ENCODE data around the gene REPS1.

The REPS1 gene

DNA sequence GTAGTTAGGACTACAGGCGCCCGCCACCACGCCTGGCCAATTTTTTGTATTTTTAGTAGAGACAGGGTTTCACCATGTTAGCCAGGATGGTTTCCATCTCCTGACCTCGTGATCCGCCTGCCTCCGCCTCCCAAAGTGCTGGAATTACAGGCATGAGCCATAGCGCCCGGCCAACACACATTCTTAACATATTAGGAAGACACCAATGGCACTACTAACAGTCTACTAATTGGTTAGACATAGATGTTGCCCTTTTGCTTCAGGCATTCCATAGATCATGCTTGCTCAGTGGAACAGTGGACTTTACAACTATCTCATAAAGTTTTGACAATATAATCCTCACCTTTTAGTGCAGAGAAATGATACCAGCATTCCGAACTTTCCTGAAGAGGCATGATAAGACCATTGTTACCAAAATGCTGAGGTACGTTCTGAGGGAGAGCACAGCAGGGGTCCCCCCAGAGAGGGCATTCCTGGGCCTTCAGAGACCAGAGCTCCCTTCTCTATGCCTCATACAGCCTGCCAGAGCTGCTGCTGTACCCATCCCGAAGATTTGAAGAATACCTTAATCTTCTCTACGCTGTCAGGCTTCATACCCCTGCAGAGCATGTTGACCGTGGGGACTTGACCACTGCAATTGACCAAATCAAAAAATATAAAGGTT is 102.8 kb downstream of the REPS1 start:
- TF ChIP-seq, protein P1, sequence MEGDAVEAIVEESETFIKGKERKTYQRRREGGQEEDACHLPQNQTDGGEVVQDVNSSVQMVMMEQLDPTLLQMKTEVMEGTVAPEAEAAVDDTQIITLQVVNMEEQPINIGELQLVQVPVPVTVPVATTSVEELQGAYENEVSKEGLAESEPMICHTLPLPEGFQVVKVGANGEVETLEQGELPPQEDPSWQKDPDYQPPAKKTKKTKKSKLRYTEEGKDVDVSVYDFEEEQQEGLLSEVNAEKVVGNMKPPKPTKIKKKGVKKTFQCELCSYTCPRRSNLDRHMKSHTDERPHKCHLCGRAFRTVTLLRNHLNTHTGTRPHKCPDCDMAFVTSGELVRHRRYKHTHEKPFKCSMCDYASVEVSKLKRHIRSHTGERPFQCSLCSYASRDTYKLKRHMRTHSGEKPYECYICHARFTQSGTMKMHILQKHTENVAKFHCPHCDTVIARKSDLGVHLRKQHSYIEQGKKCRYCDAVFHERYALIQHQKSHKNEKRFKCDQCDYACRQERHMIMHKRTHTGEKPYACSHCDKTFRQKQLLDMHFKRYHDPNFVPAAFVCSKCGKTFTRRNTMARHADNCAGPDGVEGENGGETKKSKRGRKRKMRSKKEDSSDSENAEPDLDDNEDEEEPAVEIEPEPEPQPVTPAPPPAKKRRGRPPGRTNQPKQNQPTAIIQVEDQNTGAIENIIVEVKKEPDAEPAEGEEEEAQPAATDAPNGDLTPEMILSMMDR (IDR thresholded peaks at IDR 0.05): no peak
- Histone ChIP-seq H3K9me3 (no peaks in the 10 kb centered on the region), H3K27me3 (no peaks in the 10 kb centered on the region), H3K36me3 (no peaks in the 10 kb centered on the region), H3K27ac (no peak overlapping the region), H3K4me1 (ENCODE audit: control insufficient read depth in 1 of 2, insufficient read depth in 1 of 2, low read depth in 1 of 2, low read length in 1 of 2) (no peaks in the 10 kb centered on the region), H3K4me3 (ENCODE audit: low read depth in 1 of 2, low read length in 1 of 2) (no peak overlapping the region)

DNA sequence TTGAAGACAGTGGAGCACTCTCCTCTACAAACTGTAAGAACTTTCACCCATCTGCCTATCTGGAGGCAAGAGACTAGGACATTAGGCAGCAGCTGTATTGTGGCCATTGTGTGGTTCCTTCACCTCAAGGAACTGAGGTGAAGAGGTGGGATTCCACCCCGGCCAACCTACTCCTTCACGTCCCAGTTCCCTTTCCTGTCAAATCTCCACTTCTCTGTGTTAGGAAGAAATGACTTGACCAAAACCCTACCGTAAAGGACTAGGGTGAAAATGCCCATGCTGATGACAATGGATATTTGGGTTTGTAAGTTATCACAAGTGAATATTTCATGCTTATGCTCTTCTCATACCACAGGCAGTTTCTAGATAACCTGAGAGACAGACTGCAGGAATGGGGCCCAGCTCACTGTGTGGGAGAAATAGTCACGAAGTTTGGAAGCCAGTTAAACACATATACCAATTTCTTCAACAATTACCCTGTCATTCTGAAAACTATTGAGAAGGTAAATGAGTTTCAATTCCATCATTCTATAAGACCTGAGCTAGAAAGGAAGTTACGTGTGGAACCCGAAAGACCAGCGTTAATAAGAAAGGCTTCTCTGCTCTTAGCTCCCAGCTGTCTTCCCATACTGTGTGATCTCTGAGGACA is 105.6 kb downstream of the REPS1 start:
- Histone ChIP-seq H3K4me3 (ENCODE audit: low read depth in 1 of 2, low read length in 1 of 2) (no peak overlapping the region), H3K27me3 (no peaks in the 10 kb centered on the region), H3K9me3 (no peaks in the 10 kb centered on the region), H3K4me1 (ENCODE audit: control insufficient read depth in 1 of 2, insufficient read depth in 1 of 2, low read depth in 1 of 2, low read length in 1 of 2) (no peaks in the 10 kb centered on the region), H3K36me3 (no peaks in the 10 kb centered on the region), H3K27ac (no peak overlapping the region)
- TF ChIP-seq, protein P1 (IDR thresholded peaks at IDR 0.05): no peak

DNA sequence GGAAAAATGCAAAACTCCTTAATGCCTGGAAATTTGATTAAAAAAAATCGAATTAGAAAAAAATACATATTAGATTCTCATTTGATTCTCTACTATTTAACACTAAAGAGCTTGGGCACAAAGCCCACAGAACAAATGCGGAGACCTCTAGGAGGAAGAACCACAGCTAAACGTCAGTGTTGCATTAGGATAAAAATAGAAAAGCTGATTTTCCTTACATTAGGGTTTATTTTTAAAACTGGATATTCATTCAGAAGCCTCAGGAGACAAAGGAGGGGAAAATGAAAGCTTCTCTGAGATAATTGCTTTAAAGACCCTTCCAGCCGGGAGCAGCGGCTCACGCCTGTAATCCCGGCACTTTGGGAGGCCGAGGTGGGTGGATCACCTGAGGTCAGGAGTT is 114.9 kb downstream of the REPS1 start:
- TF ChIP-seq, protein P1 (IDR thresholded peaks at IDR 0.05): no peak
- no peaks in the 10 kb centered on the region for H3K4me1 ChIP-seq (ENCODE audit: control insufficient read depth in 1 of 2, insufficient read depth in 1 of 2, low read depth in 1 of 2, low read length in 1 of 2)
- H3K36me3 ChIP-seq: no peaks in the 10 kb centered on the region
- H3K27me3 ChIP-seq: no peaks in the 10 kb centered on the region
- no peak overlapping the region for H3K4me3 ChIP-seq (ENCODE audit: low read depth in 1 of 2, low read length in 1 of 2)
- no peaks in the 10 kb centered on the region for H3K9me3 ChIP-seq
- no peak overlapping the region for H3K27ac ChIP-seq

DNA sequence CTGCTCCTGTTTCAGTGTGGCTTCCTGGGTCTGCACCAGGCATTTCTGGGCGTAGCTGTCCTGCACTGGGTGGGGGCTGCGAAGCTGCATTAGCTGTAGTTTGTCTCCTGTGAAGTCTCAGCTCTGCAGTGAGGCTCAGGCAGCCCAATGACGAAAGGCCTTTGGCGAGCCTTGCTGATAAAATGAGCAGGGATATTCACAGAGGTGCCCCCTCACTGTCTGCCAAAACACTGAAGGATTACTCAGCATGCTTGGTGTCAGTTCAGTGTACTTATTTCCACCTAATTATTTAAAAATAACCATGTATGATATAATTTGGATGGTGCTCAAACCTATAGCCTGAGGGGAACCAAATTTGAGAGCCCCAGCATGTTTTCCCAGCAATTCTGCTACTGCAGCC is 118.7 kb downstream of the REPS1 start:
- no peaks in the 10 kb centered on the region for H3K27me3 ChIP-seq
- H3K27ac ChIP-seq: no peak overlapping the region
- H3K4me3 ChIP-seq (ENCODE audit: low read depth in 1 of 2, low read length in 1 of 2): no peak overlapping the region
- H3K9me3 ChIP-seq: no peaks in the 10 kb centered on the region
- H3K36me3 ChIP-seq: no peaks in the 10 kb centered on the region
- TF ChIP-seq, protein P1 (IDR thresholded peaks at IDR 0.05): no peak
- no peaks in the 10 kb centered on the region for H3K4me1 ChIP-seq (ENCODE audit: control insufficient read depth in 1 of 2, insufficient read depth in 1 of 2, low read depth in 1 of 2, low read length in 1 of 2)

DNA sequence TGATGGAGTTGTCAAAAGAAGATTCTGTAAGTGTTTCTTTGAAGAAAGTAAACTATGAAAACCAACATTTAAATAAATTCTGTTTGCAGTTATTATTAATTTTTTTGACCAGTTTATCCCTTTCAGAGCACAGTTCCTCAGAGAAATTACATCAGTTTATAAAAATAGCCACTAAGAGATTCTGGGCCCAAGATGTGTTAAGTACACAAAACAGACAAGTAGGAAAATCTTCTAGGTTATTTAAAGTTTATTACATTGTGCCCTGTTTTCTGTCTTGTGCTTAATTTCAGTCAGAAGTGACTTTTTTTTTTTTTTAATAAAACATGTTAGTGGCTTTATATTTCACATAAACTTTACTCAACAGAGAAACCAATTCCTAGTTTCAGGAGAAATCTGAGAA is 119.9 kb downstream of the REPS1 start:
- TF ChIP-seq, protein P1 (IDR thresholded peaks at IDR 0.05): no peak
- no peak overlapping the region for H3K4me3 ChIP-seq (ENCODE audit: low read depth in 1 of 2, low read length in 1 of 2)
- H3K4me1 ChIP-seq (ENCODE audit: control insufficient read depth in 1 of 2, insufficient read depth in 1 of 2, low read depth in 1 of 2, low read length in 1 of 2): no peaks in the 10 kb centered on the region
- no peak overlapping the region for H3K27ac ChIP-seq
- H3K27me3 ChIP-seq: no peaks in the 10 kb centered on the region
- H3K9me3 ChIP-seq: no peaks in the 10 kb centered on the region
- no peaks in the 10 kb centered on the region for H3K36me3 ChIP-seq
